DLD1 (cell line): ENCODE results near the gene LRBA.

Experiments
- in situ Hi-C: cut with HindIII; loops from 2 replicates; pipeline ENCODE4 v1.10.0; 2017; ENCODE audit warnings: low sequenced_read_pairs

Gene LRBA

GRCh38 chr4:150385606-150386005 is 629.5 kb downstream of the LRBA start:
- in situ Hi-C loops: no loop called here

DNA sequence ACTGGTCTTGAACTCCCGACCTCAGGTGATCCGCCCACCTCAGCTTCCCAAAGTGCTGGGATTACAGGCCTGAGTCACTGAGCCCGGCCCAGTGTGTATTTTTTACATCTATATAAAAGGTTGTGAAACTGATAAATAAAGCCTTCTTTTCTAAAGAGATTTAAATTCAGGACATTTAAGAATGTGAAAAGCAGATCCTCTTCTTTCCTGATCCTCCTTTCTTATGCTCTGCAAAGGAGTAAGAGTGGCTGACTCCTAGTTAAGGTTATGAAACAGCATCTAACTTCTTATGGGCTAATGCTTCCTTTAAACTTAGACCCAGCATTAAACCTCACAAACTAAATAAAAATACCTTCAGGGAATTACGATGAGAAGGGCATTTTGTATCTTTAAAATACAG is 630.8 kb downstream of the LRBA start:
- in situ Hi-C loops: no loop called here

- in situ Hi-C loops: no loop called here
These were observed 633.1 kb downstream of the LRBA start for GRCh38 chr4:150382028-150382427.

DNA sequence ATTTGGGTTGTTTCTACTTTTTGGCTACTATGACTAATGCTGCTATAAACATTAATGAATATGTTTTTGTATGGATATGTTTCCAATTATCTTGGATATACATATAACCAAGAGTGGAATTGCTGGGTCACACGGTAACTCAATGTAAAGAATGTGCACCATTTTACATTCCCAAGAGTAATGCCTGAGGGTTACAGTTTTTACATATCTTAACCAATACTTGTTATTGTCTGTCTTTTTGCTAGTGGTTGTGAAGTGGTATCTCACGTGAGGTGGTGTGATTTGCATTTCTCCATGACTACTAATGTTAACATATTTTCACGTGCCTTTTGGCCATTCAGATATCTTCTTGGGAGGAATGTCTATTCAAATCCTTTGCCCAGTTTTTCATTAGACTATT is 633.5 kb downstream of the LRBA start:
- in situ Hi-C loops: no loop called here

DNA sequence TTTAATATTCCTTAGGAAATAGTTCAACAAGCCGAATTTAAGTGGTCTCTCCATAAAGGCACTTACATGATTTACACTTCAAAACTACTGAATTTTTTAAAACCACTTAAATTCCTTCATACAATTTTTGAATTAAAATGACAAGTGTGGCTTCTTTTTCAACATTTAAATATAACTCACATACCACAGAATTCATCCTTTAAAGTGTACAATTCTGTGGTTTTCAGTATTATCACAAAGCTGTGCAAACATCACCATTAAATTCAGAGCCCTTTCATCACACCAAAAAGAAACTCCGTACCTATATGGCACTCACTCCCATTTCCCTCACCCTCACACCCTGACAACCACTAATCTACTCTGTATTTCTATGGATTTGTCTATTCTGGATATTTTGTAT is 634.0 kb downstream of the LRBA start:
- in situ Hi-C loops: no loop called here

DNA sequence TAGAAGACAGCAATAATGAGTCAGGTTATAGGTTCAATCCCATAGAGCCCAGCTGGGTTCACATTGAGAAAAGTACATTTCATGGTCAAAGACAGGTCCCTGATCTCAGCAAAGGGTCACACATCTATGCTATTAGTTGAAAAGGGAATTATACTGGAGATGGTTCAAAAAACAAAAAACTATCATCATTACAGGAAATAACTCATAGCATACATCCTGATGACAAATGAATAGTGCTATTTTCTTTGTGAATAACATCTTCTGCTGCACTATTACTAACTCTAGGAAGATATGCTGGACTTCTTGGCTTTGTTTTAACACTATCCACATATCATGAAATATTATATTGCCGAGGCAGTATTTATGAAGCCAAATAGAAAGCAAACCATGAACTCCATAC is 635.6 kb downstream of the LRBA start:
- in situ Hi-C loops: no loop called here

GRCh38 chr4:150375025-150375424 is 640.1 kb downstream of the LRBA start:
- in situ Hi-C loops: no loop called here

GRCh38 chr4:150371869-150372268 is 643.2 kb downstream of the LRBA start:
- in situ Hi-C loops: no loop called here

DNA sequence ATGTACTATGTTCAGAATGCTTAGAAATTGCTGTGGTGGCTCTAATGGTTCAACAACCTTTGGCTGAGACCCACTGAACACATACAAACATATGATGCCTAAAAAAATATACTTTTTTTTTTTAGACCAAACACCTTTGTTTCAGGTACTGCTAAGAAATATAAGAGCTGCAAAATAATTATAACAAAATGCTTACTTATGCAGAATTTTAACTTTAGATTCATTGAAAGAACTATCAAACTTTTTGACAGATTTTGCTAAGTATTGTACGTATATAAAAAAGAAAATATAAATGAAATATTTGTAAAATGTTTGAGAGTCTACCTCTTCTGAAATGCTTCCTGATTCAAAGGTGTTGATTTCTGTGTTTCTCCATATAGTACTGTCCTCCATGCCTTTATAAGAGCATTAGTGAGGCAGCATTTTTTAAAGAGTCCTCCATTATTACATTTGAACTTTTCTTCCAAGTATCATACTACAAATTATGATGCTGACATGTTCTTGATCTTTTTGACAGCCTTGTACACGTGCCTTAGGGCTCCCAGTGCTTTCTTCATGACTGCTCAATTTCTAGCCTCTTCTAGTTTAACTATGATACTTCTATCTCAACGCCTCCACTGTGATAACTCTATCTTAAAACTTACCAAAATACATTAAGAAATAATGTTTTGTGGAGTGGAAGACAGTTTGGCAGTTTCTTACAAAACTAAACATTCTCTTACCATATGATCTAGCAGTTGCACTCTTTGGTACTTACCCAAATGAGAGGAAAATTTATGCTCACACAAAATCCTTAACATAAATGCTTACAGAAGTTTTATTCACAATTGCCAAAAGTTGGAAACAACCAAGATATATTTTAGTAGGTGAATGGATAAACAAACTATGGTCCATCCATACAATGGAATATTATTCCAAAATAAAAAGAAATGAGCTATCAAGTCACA is 645.4 kb downstream of the LRBA start:
- in situ Hi-C loops: no loop called here

- in situ Hi-C loops: no loop called here
These were observed 646.4 kb downstream of the LRBA start for GRCh38 chr4:150368667-150369066.

DNA sequence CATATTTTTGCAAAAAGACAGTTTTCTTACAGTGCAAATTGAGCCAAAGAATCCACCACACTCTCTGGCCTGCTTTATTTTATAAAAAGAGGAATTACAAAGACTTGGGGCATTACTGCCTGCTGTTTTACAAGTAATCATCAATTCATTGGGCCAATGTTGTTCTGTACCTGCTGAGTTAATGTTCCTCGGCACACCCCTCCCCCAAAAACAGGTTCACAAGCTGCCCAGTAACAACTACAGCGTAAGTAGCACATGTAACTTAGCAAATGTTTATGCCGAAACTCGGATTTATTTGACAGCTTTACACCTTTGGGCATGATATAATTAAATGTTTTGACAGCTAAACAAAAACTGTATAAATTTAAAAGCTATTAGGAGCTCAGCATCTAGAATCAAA is 647.8 kb downstream of the LRBA start:
- in situ Hi-C loops: no loop called here

GRCh38 chr4:150366487-150366999 is 648.5 kb downstream of the LRBA start:
- in situ Hi-C loops: no loop called here

DNA sequence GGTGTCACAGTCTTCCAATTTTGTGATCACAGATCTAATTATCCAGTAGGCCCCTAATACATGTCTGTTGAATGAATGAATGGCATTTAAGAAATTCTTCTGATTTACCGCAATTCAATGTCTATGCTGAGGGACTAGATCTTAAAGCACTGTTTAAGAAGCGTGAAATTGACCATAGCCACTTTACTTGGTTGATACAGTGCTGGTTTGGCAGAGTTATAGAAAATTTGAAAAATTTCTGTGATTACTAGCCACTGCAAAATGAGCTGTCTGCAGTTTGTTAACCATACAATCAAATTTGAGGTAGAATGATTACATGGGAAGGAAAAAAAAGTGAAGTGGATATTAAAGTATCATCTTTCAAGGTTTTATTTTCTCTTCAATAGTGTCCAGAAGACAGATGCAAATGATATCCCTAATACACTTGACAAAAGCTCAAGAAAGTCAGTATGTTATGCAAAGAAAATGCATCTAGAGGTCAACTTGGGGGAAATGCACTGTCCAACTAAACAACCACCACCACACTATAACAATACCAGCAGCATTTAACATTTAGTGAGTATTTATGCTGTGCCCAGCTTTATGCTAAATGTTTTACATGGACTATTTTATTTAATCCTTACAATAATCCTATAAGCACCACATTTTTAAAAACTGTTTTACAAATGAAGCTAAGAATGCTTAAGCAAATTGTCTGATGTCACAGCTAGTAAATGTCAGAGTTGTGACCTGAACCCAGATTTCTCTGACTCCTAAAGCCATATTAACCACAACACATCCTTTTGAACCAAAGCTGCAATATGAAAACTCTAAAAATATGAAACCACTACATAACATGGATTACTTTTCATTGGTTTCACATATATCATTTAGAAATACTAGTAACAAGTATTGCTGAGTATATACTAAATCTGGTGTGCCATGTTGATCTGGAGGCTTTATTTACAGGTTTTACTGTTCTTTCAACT is 651.1 kb downstream of the LRBA start:
- in situ Hi-C loops: no loop called here

GRCh38 chr4:150358691-150359090 is 656.4 kb downstream of the LRBA start:
- in situ Hi-C loops: no loop called here

- in situ Hi-C loops: no loop called here
These were observed 657.3 kb downstream of the LRBA start for GRCh38 chr4:150357829-150358228.

DNA sequence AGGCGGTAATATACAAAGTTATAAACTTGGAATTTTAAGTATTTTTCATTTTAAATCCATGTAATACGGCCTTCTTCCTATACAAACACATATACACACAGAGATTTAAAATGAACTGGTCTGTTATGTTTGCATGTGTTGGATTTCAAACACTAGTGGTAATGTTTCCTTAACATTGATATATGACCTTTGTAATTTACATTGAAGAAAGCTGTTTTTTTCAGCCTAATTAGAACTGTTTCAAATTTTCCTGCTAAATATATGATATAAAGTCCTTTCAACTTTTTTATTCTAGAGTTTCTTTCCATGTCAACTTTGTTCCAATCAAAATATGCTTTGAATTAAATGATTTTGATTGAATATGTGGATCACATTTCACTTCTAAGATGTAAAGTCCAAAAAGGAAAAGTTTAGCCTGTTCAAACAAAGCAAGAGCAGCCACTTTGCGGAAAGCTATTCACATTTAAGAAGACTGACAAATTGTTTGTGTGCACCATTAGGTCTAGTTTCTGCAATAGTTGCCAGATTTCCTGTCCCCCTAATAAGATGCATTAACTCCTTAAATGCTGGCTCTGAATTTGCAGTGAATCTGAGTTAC is 659.1 kb downstream of the LRBA start:
- in situ Hi-C loops: no loop called here

GRCh38 chr4:150355418-150355817 is 659.7 kb downstream of the LRBA start:
- in situ Hi-C loops: no loop called here

DNA sequence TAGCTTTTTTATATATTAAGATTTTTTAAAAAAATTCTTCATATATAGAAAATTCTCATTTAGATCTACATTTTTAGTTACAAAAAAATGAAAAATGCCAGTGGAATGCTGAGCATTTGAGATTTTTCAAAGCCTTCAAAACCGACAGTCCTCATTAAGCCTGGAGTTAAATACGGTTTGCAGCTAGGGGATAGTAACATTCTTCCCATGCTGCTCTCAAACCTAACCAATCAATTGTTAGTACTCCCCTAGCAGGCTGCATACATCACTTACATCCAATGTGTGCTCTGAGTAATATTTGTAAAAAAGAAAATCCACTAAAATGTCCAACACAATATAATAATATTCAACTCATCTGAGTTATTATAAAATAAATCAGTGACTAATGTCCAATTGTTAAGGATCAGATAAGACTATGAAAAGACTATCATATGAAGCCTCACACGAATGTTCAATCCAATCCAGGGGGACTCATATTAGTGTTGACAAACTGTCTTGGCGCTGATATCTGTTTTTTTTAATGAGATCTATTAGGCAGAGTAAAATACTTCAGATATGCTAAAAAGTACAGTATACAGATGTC is 660.8 kb downstream of the LRBA start:
- in situ Hi-C loops: no loop called here

DNA sequence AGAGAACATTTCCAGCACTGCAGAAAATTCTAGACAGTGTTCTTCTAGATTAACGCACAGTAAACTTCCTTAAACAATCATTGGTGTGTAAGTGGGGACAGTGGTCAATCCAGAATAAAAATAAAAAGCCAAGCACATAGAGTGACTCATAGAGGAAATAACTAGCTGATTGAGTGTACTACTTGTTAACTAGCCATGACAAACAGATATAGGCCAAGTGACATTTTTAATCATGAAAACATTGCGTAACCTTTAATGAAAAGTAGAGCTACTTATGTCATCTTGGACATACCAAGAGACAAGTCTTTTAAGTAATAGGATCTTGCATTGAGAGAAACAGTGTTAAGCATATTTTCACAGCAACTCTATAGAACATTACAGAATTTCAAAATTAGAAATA is 667.0 kb downstream of the LRBA start:
- in situ Hi-C loops: no loop called here

- in situ Hi-C loops: no loop called here
These were observed 669.8 kb downstream of the LRBA start for GRCh38 chr4:150345207-150345744.
